Tibial nerve (tissue), 4 donors: ENCODE results near the gene WDR1.

Experiments
- CTCF ChIP-seq, 5 experiments: fragments of 200-600 bp in 3 of 5; fragments of 450-650 bp in 2 of 5; sonication (generic) in 3 of 5; IDR thresholded peaks; one replicate each; pipeline ENCODE4 v1.5.1; 2016 to 2019; ENCODE audit warnings: antibody characterized with exemption in 5 of 5, mild to moderate bottlenecking in 3 of 5, moderate library complexity in 2 of 5
- EP300 ChIP-seq, 2 donors: sonication (generic); formaldehyde crosslinking; IDR thresholded peaks; one replicate each; pipeline ENCODE4 v1.6.1; 2017; ENCODE audit warnings: antibody characterized with exemption in 2 of 2, mild to moderate bottlenecking in 1 of 2
- POLR2A ChIP-seq, 2 donors: fragments of 450-650 bp; IDR thresholded peaks; one replicate each; pipeline ENCODE4 v1.6.1; 2017; ENCODE audit warnings: antibody characterized with exemption in 2 of 2, mild to moderate bottlenecking in 2 of 2, moderate library complexity in 2 of 2

- TF ChIP-seq CTCF (IDR thresholded peaks at IDR 0.05) (no peak), EP300 (IDR thresholded peaks at IDR 0.05) (no peak), POLR2A (IDR thresholded peaks at IDR 0.05) (no peak)
These were observed 76.3 kb downstream of the WDR1 start for GRCh38 chr4:10040049-10040892.
